ENCODE data around the gene BABAM1.
"Not testable (repeated sequence)": the region's sequence is repeated elsewhere in the genome, so short reads cannot be mapped to it uniquely, and the experiment has no call there.

Gene BABAM1

DNA sequence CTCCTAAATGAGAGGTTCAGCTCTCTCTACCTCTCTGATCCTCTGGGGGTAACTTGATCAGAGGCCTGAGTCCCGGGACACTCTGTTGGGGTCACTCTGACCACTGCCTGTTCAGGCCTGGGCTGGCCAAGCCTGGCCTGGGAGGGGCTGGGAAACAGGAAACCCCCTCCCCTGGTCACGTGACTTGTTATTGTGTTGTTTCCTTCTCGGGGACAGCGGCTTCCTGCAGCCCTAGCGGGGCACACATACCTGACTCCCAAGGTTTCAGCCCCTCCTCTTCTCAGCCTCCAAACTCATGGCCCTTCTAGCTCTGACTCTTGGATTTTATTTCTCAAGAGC is 2.6 kb upstream of the BABAM1 start, which contains the start of gene USHBP1:
TSS of gene USHBP1 (minus strand) at position 105 of the 339 bp plus-strand sequence. CDS start 446 bp downstream, outside the sequence.
- no peak for DNase-seq (ENCODE audit: extremely low spot score, insufficient read length, low read depth)

DNA sequence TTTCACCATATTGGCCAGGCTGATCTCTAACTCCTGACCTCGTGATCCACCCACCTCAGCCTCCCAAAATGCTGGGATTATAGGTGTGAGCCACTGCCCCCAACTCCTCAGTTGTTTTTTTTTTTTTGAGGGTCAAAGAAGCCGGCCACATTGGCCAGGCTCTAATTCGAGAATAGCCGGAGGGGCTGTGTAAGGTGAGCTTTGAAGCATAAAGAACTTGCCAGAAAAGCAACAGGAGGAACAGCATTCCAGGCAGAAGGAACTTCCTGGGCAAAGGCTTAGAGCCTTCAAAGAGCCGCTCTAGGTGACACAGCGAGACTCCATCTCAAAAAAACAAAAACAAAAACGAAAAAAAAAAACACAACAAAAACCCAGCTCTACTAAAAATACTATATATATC is 1.2 kb upstream of the BABAM1 start:
- DNase-seq (ENCODE audit: extremely low spot score, insufficient read length, low read depth) (no peak), FAIRE-seq (no peak)

More for the DNA sequence above, 2.6 kb upstream of the BABAM1 start, which contains the start of gene USHBP1:
- no peak for FAIRE-seq

DNA sequence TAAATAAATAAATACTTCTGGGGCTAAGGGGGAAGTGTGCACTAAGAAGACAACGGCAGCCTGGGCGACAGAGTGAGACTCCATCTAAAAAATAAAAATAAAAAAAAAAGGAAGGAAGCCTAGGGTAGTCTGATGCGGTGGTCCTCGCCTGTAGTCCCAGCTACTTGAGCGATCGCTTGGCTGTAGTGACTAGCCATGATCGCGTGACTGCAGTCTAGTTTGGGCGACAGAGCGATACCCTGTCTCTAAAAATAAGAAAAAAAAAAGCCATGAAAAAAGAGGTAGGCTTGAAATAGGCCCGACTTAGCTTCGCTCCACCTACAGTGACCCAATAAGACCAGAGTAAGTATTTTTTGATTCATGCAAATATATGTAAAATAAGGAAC is 661 bp upstream of the BABAM1 start:
- FAIRE-seq (no peak), DNase-seq (ENCODE audit: extremely low spot score, insufficient read length, low read depth) (no peak)

DNA sequence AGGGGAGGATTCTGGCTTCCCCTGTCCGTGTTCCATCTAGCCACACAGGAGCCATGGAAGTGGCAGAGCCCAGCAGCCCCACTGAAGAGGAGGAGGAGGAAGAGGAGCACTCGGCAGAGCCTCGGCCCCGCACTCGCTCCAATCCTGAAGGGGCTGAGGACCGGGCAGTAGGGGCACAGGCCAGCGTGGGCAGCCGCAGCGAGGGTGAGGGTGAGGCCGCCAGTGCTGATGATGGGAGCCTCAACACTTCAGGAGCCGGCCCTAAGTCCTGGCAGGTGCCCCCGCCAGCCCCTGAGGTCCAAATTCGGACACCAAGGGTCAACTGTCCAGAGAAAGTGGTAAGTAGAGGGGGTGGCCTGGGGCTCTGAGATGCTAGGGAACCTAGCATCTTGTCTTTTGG is 1.5 kb downstream of the BABAM1 start:
- FAIRE-seq = no peak
- DNase-seq (ENCODE audit: extremely low spot score, insufficient read length, low read depth) = no peak

DNA sequence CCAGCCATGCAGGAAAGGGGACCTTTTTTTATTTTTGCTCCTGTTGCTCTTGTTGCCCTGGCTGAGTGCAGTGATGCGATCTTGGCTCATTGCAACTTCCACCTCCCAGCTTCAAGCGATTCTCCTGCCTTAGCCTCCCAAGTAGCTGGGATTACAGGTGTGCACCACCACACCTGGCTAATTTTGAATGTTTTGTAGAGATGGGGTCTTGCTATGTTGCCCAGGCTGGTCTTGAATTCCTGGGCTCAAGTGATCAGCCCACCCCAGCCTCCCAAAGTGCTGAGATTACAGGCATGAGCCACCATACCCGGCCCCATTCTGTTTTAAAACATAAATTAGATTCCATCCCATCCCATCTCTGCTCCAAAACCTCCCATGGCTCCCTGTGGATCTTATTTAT is 7.6 kb downstream of the BABAM1 start:
- DNase-seq (ENCODE audit: extremely low spot score, insufficient read length, low read depth); FAIRE-seq: not testable (repeated sequence)

DNA sequence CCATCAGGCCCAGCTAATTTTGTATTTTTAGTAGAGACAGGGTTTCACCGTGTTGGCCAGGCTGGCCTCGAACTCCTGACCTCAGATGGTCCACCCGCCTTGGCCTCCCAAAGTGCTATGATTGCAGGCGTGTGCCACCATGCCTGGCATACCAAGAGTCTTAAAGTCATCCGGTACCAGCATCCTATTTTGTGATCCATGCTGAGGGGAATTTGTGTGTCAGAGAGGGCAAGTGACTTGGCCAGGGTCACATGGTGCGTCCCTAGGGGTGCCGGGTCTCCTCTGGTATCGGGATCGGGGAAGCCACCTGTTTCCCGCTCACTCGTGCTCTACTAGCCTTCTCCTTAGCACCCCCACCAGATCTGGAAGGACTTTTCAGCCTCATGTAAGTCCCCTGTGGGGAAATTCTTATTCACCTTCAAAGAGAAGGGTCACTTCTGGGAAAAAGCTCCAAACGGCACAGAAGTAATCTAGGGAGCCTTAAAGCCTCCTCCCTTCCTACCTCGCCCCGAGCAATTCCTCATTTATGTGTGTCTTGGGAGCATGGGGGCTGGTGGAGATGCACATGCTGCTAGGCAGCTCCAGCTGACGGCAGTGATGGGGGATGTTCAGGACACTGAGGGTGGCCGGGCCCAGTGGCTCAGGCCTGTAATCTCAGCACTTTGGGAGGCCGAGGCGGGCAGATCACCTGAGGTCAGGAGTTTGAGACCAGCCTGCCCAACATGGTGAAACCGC is 8.4 kb downstream of the BABAM1 start:
- FAIRE-seq (no peak), DNase-seq (ENCODE audit: extremely low spot score, insufficient read length, low read depth) (no peak)

DNA sequence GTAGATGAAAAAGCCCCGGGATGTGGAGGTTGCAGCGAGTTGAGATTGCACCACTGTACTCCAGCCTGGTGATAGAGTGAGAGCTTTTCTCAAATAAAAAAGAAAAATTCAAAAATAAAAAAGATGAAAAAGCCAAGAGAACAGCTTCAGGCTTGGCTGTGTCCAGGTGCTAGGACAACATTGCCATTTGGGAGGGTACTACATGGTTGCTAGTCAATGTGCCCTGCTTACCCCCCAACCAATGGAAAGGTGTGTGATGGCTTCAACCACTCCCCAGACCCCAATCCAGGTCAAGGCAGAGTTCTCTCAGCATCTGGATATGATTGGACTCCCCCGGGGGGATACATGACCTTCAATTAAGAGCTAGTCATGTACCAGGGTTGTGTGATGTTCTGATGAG is 12.2 kb downstream of the BABAM1 start:
- DNase-seq (ENCODE audit: extremely low spot score, insufficient read length, low read depth) (no peak), FAIRE-seq (no peak)

DNA sequence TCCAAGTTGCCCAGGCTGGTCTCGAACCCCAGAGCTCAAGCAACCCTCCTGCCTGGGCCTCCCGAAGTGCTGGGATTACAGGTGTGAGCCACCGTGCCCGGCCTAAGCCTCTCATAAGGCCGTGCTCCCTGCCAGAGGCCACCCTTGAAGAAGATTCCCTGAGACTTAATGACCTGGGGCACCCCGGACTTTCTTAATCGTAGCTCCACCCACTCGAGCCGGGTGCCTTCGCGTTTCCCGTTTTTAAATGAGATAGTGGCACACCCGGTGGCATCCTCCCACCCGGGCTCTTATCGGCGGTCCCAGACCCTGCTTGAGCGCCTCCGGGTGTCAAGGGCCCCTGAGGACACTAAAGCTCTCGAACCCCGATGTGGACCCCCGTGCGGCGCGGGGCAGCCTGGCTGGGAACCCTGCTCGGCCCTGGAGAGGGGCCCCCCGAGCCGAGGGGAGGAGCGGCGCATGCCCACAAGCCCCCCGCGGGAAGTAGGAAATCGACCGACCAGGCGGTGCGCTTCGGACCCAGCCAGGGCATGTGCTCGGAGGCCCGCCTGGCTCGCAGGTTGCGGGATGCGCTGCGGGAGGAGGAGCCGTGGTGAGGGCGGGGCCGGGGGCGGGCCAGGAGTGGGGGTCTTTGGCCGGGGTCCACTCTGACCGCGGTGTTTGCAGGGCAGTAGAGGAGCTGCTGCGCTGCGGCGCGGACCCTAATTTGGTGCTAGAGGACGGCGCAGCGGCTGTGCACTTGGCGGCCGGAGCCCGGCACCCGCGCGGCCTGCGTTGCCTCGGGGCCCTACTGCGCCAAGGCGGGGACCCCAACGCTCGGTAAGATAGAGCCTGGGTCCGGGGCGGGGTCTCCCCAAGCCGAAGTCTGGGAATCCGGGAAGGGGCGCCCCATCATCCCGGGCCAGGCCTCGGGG is 14.4 kb downstream of the BABAM1 start, which contains the start of gene ANKLE1:
TSS of gene ANKLE1 (plus strand) at position 511 of the 914 bp plus-strand sequence. CDS start at position 531, 20 bp downstream.
- FAIRE-seq = peak; percentile 85

DNA sequence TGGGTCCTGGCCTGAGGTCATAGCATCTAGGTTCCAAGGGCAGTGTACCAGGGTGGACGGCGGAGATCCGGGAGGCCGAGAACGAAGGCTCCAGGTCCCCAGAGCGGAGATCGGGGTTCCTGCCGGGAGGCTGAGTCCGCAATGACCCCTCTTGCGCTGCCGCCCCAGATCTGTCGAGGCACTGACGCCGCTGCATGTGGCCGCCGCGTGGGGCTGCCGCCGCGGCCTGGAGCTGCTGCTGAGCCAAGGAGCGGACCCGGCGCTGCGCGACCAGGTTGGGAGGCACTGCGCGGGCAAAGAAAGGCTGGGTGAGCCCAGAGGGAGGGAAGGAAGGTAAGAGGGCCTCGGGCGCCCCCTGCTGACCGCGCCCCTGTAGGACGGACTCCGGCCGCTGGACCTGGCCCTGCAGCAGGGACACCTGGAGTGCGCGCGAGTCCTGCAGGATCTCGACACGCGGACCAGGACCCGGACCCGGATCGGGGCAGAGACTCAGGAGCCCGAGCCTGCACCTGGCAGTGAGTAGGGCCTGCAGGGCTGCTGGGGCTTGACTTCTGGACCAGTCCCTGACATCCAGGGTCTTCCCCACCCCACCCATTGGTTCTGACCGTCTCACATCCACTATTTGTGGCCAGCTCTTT is 15.4 kb downstream of the BABAM1 start:
- DNase-seq (ENCODE audit: extremely low spot score, insufficient read length, low read depth) (peak; percentile 76), FAIRE-seq (peak; percentile 88)

More for the DNA sequence above, 14.4 kb downstream of the BABAM1 start, which contains the start of gene ANKLE1:
- no peak for DNase-seq (ENCODE audit: extremely low spot score, insufficient read length, low read depth)

DNA sequence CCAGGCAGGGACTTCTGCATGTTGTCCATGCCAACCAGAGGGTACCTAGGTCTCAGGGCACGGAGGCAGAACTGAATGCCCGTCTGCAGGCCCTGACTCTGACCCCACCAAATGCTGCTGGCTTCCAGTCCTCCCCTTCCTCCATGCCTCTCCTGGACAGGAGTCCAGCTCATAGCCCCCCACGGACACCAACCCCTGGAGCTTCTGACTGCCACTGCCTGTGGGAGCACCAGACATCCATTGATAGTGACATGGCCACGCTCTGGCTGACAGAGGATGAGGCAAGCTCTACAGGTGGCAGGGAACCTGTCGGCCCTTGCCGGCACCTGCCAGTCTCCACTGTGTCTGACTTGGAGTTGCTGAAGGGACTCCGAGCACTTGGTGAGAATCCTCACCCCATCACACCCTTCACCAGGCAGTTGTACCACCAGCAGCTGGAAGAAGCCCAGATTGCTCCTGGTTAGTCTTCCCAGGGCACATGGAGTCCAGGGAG is 16.3 kb downstream of the BABAM1 start:
- DNase-seq (ENCODE audit: extremely low spot score, insufficient read length, low read depth) = no peak

DNA sequence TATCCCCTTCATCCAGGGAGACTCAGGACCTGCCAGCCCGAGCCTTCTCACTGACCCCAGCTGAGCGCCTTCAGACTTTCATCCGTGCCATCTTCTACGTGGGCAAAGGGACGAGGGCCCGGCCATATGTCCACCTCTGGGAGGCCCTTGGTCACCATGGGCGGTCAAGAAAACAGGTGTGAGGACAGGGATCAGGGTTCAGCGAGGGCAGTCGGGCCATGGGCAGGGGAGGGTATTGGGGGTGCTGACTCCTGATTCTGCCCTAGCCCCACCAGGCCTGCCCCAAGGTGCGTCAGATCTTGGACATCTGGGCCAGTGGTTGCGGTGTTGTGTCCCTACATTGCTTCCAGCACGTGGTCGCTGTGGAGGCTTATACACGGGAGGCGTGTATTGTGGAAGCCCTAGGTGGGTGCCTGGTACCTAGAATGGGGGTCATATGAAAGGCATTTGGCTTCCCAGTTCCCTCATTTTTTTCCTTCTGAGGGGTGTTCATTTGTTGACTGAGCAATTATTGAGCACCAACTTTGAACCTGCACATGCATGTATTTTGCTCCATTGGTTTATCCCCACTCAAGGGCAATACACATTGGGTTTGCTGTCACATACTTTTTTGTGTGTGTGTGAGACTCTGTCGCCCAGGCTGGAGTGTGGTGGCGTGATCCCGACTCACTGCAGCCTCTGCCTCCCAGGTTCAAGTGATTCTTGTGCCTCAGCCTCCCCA is 18.3 kb downstream of the BABAM1 start:
- FAIRE-seq = no peak

More for the DNA sequence above, 16.3 kb downstream of the BABAM1 start:
- FAIRE-seq = no peak

DNA sequence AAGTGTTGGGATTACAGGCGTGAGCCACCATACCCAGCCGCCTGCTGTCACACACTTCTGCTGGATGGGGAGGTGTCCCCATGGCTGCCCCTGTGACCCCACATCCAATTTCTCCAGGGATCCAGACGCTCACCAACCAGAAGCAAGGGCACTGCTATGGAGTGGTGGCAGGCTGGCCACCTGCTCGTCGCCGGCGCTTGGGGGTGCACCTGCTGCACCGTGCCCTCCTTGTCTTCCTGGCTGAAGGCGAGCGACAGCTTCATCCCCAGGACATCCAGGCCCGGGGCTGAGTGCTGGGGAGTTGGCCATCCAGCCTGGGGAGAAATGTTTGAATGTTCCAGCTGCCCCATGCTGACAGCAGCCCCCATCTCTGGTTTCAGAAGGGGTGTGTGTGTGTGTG is 19.0 kb downstream of the BABAM1 start:
- DNase-seq (ENCODE audit: extremely low spot score, insufficient read length, low read depth) (no peak), FAIRE-seq (no peak)

More for the DNA sequence above, 18.3 kb downstream of the BABAM1 start:
- DNase-seq (ENCODE audit: extremely low spot score, insufficient read length, low read depth) = no peak

DNA sequence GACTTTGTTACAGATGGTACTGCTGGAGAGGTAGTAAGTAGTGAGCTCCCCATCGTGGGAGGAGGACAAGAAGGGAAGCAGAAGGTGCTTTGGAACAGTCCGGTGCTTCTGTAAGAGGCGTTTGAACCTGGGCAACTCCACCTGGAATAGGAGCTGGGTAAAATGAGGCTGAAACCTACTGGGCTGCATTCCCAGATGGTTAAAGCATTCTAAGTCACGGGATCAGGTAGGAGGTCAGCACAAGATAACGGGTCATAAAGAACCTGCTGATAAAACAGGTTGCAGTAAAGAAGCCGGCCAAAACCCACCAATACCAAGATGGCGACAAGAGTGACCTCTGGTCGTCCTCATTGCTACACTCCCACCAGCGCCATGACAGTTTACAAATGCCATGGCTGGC is 19.5 kb downstream of the BABAM1 start:
- DNase-seq (ENCODE audit: extremely low spot score, insufficient read length, low read depth) (no peak), FAIRE-seq (no peak)

DNA sequence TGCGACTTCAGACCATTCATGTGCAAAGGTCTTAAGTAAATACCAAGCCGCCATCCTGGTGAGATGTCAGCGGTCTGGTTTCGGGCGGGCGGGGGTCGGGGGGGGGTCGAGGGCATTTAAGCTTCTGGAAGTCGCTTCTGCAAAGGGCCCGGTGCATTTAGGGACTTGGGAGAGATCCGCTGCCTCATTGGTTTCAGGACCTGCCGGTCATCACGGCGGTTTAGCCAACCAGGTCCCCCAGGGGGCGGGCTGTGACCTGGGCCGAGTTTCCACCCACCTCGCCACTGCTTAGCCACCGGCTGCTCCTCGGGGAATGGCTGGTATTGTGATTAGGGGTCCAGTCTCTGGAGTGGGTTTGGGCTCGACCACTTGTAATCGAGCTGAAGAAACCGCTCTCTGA is 22.2 kb downstream of the BABAM1 start:
- DNase-seq (ENCODE audit: extremely low spot score, insufficient read length, low read depth) = peak; percentile 73
- peak; percentile 86 for FAIRE-seq

DNA sequence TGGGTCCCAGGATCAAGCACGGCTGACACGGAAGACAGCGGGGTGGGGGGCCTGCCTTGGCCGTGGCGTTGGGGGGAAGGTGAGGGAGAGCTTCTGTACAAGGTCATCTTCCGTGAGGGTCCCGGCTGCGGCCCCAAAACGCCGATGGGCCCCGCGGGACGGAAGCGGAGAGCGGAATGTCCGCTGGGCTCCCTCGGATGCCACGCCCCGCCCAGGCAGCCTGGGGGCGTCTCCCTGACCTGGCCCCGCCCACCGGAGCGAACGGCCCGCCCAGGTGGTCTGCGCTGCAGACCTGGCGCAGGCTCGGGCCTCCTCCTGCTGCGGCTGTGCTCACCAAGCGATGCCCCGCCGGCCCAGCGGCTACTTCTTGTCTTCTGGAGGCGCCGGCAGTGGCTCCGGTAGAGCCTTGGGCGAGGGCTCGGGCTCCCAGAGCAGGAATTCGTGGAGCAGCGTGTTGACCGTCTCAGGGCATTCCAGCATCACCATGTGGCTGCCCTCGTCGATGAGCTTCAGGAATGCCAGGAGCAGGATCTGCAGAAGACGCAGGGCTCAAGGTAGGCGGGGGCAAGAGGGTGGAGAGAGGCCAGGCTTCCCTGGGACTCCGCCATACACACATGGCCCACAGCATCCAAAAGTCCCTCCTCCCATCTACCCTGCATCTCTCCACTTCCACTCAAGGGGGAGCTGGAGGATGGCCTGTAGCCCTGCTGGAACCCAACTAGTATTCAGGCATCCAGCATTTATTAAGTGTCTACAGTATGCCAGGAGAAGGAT is 25.2 kb downstream of the BABAM1 start:
- peak; percentile 90 for FAIRE-seq
- peak; percentile 92 for DNase-seq (ENCODE audit: extremely low spot score, insufficient read length, low read depth)

DNA sequence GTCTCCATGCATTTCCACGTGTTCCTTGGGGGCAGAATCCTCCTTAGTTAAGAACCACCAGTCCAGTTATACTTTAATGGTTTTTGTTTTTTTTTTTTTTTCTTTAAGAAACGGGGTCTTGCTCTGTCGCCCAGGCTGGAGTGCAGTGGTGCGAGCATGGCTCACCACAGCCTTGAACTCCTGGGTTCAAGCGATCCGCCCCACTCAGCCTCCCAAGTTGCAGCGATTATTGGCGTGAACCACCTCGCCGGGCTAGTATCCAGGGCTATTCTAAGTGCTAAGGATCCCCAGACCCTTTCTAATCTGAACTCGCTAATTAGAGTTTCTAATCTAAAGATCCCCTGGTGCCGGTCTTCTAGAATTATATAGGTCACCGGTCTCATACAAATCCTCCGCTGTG is 26.4 kb downstream of the BABAM1 start:
- DNase-seq (ENCODE audit: extremely low spot score, insufficient read length, low read depth) = no peak
- FAIRE-seq = no peak

DNA sequence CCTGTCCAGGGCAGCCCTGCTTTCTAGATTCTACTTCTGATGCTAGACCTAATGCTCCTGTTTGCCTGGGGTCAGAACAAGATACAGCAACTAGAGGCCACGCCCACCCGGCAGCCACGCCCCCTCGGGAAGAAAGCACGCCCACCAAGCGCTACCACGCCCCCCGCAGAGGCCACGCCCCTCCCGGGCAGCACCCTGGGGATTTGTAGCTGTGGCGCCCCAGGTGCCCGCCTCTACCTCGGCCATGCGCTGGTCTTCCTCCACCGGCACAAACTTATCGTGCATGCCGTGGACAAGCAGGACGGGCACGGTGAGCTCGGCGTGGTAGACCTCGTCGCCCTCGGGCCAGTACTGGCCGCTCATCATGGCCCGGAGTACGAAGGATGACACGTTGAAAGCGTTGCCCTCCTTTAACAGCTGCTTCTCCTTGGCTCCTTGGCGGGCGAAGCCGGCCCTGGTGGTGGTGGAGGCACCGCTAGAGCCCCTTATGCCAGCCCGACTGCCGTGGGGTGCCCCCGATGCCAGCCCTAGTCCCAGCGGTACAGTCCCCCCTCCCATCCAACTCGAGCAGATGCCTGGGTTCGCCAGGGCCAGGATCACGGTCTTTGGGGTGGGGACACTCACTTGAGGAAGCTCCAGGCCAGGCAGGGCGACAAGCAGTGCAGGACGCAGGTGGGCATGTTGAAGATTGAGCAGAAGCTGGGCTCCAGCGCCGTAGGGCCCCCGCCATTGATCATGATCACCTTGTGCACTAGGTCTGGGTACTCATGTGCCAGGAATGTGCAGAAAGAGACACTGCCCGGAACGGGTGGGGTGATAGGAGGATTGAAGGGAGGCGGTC is 27.0 kb downstream of the BABAM1 start:
- DNase-seq (ENCODE audit: extremely low spot score, insufficient read length, low read depth) (no peak), FAIRE-seq (peak; percentile 73)

DNA sequence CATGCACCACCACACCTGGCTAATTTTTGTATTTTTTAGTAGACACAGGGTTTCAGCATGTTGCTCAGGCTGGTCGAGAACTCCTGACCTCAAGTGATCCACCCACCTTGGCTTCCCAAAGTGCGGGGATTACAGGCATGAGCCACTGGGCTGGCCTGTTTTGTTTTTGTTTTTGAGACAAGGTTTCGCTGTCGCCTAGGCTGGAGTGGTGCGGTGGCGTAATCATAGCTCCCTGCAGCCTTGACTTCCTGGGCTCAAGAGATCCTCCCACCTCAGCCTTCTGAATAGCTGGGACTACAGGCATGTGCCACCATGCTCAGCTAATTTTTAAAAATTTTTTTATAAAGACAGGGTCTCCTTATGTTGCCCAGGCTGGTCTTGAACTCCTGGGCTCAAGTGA is 28.3 kb downstream of the BABAM1 start:
- FAIRE-seq; DNase-seq (ENCODE audit: extremely low spot score, insufficient read length, low read depth): not testable (repeated sequence)

Measured in GM18507 (cell line).